ENCODE results near the gene COL15A1.

The COL15A1 gene

DNA sequence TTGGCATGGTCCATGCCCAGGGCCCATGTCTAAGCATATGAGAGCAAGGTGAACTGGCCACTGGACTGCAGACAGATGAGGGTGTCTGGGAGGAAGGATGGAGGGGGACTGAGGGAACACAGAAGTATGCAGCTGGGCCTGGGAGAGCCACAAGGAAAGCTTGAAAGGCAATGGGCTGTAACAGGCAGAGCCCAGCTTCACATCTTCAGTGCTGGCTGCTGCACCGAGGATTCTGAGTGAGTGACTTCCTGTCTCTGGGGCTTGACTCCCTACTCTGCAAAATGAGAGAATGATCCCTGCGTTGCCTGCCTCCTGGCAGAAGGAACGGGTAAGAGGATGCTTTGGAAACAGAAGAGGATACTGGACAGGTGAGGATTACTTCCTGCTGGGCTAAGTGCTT, 29.0 kb downstream of the COL15A1 start:
- DNase-seq (ENCODE audit: low read depth, low spot score) = no peak

DNA sequence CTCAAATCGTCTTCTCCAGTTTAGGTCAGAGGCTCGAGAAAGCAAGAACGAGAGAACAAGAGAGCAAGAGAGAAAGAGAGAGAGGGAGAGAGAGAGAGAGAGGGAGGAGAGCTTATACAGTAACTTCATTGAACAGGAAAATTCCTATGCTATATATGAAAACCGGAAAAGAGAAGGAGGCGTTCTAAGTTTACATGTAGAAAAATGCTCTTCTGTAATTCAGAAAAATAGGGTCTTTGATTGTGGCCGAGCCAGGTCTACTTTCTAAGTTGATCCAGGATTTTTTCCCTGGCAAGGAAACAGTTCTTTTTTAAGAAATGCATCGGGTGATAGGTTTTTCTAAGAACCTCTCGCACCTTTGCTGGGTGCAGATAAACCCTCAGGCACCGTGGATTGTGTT, 29.5 kb downstream of the COL15A1 start:
- no peak for DNase-seq (ENCODE audit: low read depth, low spot score)

DNA sequence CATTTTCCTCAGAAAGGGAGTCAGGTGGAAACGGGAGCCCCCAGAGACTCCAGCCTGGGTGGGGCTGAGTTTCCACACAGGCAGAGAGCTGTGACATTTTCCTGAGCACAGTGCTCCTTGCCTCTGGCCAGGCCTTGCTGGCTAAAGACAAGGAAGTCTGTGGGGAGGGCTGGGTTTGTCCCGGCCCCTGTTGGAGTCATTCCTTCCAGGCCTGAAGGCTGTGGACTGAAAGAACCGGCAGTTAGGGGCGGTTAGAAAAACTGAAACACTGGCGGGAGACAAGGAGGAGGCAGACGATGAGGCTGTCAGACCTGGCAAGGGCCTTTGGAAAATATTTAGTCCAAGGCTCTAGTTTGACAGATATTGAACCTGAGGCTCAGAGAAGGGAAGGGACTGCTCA, 29.9 kb downstream of the COL15A1 start:
- no peak for DNase-seq (ENCODE audit: low read depth, low spot score)

DNA sequence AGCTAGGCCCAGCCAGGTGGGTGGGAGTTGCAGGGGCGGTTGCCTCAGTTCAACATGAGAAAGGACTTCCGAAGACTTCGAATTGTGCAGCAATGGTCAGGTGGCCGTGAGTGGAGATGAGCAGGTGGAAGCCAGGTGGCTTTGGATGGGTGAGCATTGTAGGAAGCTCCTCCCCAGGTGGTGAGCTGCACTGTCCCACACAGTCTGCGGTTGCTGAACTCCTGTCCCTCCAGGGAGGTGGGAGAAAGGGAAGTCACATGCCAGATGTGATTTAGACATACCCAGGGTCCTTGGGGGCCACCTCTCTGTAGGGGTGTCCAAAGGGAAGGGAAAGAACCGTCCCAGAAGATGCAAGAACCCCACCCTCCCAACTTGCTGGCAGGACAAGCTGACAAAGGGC, 30.4 kb downstream of the COL15A1 start:
- no peak for DNase-seq (ENCODE audit: low read depth, low spot score)

DNA sequence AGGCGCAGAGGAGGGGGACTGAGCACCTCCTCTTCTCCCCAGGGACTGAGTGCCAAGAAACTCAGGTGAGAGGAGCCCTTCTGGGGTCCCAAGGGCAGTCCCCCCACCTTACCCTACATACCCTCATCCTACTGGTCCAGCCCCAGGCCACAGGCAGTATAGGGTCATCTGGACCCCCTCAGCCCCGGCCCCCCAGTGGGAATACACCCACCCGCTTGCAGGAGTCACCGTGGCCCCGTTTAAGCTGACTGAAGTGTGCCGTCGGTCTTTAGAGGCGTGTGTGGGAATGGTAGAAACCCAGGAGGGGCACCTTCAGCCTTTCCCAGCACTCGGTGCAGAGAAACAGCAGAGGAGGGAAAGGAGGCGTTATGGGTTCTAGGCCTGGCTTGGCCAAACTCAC, 30.8 kb downstream of the COL15A1 start:
- no peak for DNase-seq (ENCODE audit: low read depth, low spot score)

DNA sequence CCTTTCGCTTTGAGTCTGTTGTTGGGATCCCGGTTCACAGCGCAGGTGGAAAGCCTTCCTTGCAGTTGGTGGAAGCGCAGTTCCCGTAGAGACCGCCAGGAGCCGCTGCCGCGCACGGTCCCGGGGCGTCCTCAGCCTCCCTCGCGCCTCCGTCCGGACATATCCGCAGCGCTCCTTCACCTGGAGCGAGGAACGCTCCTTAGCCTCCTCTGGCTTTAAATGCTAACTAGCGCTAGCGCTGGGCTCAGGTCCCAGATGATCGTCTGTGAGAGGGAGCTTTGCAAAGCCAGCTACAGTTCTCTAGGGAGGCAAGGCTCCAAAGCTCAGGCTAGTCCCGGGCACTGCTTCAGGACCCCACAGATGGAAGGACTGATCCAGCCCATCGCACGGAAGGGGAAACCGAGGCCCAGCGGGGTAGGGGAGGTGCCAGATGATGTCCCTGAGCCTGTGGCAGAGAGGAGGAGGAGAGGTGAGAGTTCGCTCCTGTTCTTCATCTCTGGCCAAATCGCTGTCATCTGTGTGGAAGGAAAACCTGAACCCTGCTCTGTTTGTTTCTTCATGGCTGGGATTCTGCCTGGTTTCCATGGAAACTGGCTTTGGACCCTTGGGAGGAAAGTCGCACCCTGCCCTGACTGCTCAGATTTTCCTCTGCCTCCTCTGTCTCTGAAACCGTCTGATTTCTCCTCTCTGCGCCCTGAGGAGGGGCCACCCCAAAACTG, 31.4 kb downstream of the COL15A1 start:
- no peak for DNase-seq (ENCODE audit: low read depth, low spot score)

DNA sequence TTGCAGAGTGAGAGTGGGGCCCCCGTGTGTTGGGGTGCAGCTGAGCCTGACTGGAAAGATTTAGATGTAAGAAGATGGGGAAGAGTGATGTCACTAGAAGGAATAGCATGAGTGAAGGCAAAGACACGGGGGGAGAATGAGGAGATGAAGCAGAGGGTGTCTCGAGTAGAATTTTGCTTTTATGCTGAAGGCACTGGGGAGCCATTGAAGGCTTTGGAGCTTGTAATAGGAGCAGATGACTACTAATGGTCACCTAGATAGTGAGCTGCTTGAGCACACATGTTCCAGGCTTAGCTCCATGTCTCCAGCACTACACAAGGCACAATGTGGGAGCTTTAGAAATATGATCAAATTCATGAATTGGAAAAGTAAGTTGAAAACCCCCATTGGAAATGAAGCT, 32.1 kb downstream of the COL15A1 start:
- DNase-seq (ENCODE audit: low read depth, low spot score) = no peak

DNA sequence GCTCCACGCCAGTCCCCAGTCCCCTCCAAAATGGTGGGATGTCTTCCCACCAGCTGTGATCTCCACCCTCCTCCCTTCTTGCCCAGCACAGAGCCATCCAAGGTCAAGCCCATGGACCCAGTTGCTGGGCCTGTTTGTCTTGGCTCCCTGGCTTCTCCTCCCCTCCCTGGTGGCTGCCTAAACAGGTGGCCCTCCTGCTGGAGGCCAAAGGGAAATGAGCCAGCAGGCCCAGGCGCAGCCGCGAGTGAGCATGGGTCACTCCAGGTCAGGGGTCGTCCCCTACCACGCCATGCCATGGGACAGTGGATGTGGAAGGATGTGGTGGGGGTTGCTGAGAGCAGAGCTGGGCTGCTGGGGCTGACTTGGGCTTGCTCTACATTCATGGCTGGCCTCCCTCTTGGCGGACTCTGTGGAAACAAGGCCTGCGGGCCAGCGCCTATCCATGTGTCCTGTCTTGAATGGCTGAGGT, 33.6 kb downstream of the COL15A1 start:
- no peak for DNase-seq (ENCODE audit: low read depth, low spot score)

DNA sequence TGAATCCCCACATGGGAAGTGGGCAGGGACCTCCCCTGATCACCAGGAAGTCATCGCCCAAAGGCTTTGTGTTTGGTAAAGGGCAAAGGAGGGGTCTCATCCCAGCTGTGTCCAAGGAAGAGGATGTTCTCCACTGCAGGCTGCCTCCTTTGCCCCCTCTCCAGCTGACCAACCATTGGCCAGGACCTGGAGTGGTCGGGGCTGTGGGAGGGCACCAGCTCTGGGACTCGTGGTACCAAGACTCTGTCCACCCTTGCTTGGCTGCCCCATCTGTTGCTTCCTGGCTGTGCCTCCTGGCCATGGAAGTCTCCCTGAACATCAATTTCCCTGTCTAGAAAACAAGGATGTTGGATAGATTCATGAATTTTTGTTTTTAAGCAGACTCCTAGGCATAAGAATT, 34.1 kb downstream of the COL15A1 start:
- DNase-seq (ENCODE audit: low read depth, low spot score) = no peak

DNA sequence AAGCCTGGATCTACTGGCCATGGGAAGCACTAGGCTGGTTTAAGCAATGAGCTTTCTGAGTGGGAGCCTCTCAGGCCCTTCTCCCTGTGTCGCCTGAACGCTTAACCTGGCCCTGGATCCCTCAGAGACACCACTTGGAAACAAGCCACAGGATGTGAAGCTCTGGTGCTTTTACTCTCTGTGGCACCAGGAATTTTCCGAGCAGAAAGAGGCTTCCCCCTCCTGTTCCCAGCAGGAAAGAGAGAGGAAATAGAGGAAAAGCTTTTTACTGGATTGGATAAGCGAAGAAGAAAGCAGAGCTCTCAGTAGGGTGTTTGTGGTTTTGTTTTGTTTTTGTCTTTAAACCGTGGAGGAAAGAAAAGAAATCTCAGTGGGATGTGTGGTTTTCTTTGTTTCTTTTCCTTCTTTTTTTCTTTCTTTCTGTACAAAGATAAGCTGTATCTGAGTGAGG, 34.5 kb downstream of the COL15A1 start:
- no peak for DNase-seq (ENCODE audit: low read depth, low spot score)

DNA sequence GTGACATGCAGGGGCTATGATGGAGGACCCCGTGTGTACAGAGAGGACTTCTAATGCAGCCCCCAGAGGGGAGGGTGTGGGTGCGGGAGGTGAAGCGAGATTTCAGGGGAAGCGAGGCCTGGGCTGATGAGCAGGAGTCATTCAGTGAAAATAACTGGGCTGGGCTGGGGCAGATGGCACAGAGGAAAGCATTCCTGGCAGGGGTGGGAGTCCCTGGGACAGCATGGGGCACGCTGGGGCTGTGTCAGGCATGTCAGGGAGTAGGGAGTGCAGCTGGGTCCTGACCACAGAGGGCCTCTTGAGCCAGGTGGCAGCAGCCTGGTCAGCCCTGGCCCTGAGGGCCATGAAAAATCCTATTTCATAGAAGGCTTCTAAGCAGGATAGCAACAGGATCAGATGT, 36.6 kb downstream of the COL15A1 start:
- no peak for DNase-seq (ENCODE audit: low read depth, low spot score)

DNA sequence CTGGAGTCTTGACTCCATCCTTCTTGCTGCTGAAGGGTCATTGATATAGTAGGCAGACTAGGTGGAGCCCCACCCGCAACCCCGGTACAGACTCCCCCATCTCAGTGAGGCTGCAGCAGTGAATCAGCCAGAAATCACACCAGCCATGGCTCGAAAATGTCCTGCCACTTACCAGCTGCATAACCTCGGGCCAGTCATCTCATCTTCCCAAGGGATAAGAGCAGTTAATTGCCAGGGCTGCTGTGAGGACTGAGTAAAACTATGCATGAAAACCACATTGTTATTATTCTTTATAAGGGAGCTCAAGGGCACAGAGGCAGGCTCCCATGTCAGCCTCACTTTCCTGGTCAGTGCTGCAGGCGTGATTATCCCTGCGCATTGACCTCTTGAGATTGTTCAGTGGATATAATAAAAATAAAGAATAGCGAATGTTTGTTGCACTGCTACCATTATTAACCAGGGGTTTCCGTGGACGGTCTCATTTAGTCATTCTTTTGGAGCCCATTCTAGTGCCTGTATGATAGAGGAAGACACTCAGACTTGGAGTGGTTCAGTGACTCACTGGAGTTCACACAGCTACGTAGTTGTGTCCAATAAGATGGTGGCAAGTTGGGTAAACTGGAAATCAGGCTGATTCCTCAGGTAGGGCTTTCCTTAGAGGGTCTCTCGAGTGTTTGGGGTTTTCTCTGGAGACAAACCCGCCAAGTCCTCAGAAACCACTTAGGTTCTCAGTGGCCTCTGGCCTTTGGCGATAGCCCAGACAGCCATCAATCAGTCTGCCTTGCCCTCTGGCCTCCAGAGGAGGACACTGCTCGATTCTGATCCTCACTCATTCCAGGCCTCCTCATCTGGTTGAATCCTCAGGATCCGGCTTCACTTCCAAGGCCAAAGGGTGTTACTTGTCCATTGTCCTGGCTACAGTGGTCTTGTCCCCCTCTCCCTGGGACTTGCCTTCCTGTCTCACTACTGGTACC, 39.9 kb downstream of the COL15A1 start:
- peak; percentile 45 for DNase-seq (ENCODE audit: low read depth, low spot score)

DNA sequence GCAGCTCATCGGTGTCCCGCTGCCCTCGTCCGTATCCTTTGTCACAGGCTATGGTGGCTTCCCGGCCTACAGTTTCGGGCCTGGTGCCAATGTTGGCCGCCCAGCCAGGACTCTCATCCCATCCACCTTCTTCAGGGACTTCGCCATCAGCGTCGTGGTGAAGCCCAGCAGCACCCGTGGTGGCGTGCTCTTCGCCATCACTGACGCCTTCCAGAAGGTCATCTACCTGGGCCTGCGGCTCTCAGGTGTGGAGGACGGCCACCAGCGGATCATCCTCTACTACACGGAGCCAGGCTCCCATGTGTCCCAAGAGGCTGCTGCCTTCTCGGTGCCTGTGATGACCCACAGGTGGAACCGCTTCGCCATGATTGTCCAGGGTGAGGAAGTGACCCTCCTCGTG, 41.9 kb downstream of the COL15A1 start:
- DNase-seq (ENCODE audit: low read depth, low spot score) = no peak

DNA sequence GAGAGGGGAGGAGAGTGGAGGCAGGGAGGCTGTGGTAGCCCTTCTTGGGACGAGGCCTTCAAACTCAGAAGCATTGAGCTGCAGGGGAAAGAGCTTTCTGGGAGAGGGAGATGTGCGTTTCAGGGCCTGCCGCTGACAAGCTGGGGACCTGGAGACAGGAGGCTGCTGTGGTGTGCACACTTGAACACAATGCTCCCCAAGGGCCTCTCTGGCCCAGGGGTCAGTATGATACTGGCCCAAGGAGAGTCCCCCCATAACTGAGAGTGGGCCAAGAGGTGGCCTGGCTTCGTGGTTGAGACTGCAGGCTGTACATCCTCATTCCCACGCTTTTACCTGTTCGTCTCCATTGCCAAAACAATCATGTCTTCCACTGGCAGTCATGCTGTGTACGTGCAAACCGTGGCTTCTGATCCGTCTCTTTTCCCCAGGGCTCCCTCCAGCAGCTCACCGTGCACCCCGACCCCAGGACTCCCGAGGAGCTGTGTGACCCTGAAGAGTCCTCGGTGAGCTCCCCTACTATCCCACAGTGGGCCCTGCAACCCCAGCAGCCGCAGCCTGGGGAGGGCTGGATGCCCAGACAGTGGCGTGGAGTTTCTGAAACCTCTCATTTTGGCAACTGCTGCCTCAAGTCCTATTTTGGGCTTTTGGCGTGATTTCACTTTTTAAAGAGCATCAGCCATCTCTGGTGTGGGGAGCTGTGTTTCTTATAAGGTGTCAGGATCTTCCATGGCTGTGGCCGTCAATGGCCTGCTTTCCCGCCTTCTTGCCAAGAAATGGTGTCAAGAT, 43.4 kb downstream of the COL15A1 start:
- DNase-seq (ENCODE audit: low read depth, low spot score) = no peak

DNA sequence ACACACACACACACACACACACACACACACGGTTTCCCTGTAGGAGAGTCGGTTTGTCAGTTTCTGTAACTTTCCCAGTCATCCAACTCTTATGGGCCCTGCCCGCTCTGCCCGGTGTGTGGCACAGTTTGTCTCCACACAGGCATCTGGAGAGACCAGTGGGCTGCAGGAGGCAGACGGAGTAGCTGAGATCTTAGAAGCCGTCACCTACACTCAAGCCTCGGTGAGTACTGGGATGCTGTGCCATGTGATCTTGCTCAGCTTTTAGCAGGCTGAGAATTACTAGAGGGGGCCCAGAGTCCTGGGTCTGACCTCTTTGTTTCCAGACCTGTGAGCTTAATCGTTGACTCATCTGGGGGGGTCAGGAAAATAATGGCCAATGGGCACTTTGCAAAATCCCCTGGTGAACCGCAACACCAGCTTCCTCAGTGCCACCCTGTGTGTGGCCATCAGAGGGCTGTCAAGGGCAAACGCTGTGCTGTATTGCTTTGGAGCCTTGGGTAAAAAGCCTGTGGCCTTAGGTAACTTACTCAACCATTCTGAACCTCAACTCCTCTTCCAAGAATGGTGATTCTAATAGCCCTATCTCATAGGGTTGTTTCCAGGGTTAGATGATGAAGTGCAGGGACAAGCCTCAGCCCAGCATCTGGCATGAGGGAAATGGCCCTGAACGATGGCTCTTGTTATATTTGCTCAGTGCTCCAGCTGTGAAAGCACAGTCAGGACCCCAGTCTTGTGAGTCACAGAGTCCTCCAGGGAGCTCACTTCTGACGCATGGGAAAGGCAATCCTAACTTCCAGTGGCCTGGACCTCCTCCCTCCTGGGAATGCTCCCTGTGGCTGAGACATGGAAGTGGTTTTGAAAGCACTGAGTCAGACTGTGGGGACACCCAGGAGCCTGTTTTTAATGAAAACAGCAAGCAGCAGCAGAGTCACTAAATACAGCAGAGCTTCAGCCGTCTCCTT, 45.6 kb downstream of the COL15A1 start:
- DNase-seq (ENCODE audit: low read depth, low spot score) = peak; percentile 99

DNA sequence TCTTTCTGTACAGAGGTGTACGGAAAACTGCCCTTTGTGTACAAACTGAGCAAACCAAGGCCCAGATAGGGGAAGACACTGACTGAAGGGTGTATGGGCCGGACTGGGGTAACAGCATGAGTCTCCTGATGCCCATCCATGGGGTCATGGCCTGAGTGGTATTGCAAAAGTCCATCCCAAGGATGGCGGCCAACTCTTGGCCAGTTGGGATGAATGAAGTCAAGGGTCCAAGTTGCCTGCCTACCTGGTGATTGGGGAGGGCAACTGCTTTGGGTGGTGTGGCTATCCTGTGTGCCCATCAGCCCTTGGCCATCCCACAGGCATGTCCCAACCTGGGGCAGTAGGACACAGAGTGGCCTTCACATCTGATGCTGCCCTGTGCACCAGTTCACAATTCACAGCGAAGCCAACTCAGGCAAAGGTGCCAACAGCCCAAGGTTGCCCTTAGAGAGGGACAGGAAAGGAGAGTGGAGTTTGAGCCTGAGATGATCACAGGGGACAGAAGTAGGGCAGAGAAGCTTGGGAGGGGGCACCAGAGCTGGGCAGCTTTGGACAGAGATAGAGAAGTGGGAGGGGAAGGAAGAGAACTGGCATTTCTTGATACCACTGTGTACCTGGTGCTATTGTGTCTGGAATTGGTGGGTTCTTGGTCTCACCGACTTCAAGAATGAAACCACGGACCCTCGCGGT, 46.6 kb downstream of the COL15A1 start:
- no peak for DNase-seq (ENCODE audit: low read depth, low spot score)

DNA sequence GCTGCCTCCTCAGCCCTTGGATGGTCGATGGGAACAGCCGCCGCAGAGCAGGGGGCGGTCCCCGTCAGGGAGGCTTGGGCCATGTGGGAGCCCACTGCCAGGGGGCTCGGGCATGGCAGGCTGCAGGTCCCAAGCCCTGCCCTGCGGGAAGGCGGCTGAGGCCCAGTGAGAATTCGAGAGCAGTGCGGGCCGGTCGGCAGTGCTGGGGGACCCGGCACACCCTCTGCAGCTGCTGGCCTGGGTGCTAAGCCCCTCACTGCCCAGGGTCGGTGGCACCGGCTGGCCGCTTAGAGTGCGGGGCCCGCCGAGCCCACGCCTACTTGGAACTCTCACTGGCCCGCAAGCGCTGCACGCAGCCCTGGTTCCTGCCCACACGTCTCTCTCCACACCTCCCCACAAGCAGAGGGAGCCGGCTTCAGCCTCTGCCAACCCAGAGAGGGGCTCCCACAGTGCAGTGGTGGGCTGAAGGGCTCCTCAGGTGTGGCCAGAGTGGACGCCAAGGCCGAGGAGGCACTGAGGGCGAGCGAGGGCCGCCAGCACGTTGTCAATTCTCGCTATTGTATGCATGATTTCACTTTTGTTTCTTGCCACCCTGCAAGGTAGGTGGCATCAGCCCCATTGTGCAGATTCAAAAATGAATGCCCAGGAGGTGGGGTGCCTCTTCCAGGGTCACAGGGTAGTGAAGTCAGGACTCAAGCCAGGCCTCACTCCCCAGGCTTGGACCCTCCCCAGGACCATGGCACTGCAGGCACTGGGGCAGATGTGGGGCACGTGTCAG, 48.6 kb downstream of the COL15A1 start:
- DNase-seq (ENCODE audit: low read depth, low spot score) = no peak

DNA sequence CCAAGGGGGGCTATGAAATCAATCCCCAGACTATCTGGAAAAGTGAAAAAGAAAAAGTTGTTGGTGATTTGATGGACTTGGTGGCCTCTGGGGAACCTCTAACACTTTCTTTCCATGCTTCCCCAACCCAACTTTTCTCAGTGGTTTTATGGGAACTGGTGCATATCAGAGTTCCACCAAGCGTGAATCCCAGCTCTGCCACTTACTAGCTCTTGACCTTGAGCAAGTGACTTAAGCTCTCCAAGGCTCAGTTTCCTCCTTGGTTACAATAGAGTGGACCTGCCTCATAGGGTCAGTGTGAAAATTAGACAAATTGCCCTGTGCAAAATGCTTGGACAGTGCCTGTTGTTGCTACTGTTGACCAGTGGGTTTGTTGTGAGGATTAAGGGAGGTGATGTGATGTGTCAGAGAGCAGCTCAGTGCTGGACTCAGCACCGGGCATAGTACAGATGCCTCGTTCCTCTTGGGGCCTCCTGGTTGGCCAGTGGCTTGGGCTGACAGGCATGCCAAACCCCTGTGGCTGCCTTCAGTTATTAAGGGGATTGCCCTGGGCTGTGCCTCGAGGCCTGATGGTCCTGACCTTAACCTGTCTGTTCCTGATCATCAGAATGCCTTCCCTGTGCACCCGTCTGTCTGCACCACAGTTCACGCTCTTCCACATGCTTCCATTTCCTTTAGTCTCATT, 49.3 kb downstream of the COL15A1 start:
- DNase-seq (ENCODE audit: low read depth, low spot score) = no peak

DNA sequence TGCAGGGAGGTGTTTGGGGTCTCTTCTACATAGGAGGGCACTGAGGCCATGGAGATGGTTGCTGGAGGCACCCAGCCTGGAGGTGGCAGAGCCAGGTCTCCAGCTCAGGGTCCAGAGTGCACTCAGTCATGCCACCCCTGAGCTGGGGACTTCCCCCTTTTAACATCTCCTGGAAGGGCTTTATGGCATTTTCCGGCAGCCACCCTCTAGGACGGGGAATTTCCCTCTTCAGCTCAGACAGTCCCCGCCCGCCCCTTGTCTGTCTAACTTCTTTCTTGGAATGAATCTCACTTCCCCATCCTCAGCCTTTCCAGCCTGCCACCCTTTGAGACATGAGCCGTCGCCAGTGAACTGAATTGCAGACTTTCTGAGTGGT, 49.9 kb downstream of the COL15A1 start:
- no peak for DNase-seq (ENCODE audit: low read depth, low spot score)
